Loucy (cell line): ENCODE measurements around the gene LDLRAD4.
"Not testable (repeated sequence)": the region's sequence is repeated elsewhere in the genome, so short reads cannot be mapped to it uniquely, and the experiment has no call there.

Source experiments
- EZH2phosphoT487 ChIP-seq: fragments of 200-600 bp; IDR thresholded peaks from 2 replicates; pipeline ENCODE4 v1.6.1; 2018; ENCODE audit warnings: antibody characterized with exemption, mild to moderate bottlenecking, moderate library complexity, borderline replicate concordance
- TF ChIP-seq, protein P1 (sequence below): fragments of 200-600 bp; sonication (generic); conservative IDR thresholded peaks from 2 replicates; pipeline ENCODE4 v1.5.1; 2014; ENCODE audit warnings: mild to moderate bottlenecking, antibody characterized with exemption, low read length

DNA sequence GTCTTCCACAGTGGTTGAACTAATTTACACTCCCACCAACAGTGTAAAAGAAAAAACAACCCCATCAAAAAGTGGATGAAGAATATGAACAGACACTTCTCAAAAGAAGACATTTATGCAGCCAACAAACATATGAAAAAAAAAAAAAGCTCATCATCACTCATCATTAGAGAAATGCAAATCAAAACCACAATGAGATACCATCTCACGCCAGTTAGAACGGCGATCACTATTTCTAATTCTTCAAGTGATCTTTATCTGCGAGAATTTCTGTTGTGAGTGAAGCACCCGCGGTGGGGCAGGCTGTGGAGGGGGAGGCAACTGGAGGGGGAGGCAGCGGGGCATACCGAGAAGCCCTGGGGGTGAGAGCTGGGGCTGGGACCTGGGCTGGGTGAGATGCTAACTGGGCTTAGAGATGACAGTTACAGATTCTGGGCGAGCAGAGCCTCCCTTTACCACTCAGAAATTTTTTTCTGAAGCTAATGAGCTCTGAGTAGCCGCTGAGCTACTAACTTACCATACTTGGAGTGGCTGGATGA is 389.5 kb downstream of the LDLRAD4 start:
- TF ChIP-seq, protein P1, sequence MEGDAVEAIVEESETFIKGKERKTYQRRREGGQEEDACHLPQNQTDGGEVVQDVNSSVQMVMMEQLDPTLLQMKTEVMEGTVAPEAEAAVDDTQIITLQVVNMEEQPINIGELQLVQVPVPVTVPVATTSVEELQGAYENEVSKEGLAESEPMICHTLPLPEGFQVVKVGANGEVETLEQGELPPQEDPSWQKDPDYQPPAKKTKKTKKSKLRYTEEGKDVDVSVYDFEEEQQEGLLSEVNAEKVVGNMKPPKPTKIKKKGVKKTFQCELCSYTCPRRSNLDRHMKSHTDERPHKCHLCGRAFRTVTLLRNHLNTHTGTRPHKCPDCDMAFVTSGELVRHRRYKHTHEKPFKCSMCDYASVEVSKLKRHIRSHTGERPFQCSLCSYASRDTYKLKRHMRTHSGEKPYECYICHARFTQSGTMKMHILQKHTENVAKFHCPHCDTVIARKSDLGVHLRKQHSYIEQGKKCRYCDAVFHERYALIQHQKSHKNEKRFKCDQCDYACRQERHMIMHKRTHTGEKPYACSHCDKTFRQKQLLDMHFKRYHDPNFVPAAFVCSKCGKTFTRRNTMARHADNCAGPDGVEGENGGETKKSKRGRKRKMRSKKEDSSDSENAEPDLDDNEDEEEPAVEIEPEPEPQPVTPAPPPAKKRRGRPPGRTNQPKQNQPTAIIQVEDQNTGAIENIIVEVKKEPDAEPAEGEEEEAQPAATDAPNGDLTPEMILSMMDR: not testable (repeated sequence)
- not testable (repeated sequence) for TF ChIP-seq EZH2phosphoT487
